Measurements from ENCODE around the gene PACRG. TPM values are rescaled to one million over a fixed set of nuclear protein-coding genes. Genes with fewer than 3 reads are reported as not detected.

PACRG gene
- total and polyA plus RNA-seq, 2 of the 8 experiments (the other 6 are each of a cell fraction or from before 2014, with no cell fraction given) = 0.44 to 0.54 TPM

DNA sequence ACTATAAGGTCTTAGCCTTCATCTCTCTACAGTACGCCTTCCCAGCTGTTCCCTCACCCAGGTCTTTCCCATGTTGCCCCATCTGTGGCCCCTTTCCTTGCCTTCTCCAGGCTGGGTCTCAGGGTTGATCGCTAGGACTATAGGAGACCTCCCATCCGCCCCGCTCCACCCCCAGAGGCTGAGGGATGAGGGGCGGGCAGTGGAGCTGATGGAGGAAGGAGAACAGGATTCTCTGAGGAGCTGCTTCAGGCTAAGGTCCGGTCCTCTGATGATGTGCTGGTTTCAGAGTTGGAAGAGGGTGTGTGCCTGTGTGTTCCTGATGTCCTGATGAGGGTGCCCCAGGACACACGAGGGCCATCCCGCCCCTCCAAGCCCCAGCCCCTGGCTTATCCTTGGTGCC lies 531.9 kb downstream of the PACRG start:
- H3K23me2 ChIP-seq (ENCODE audit: low read depth, low read length) = peaks cover 9% of the 10 kb centered on the region; the same call in 1 of the 2 replicates
- H4K20me1 ChIP-seq (replicated peaks in 1 of 2; ENCODE audit: control insufficient read depth in 1 of 2, insufficient read depth in 2 of 2, low read length in 2 of 2) = no peaks in the 10 kb centered on the region
- H3K79me1 ChIP-seq (ENCODE audit: low read depth, low read length) = no peaks in the 10 kb centered on the region
- no peak overlapping the region for H3K56ac ChIP-seq (replicated peaks; ENCODE audit: insufficient read length, low read depth, low read length)
- H3K18ac ChIP-seq (ENCODE audit: extremely low read depth, low read length) = peak overlapping the region; percentile 75
- H4K8ac ChIP-seq (ENCODE audit: extremely low read depth, insufficient read depth, low read length) = no peak overlapping the region
- H2BK120ac ChIP-seq (replicated peaks; ENCODE audit: low read depth, low read length) = peak overlapping the region; percentile 24
- CTCF ChIA-PET (ENCODE audit: partially characterized antibody) = interaction anchor here (0.6 to 1.7 kb wide), 5 partner anchors 9 to 95 kb away, joined by 3 to 7 read pairs (median 4); no protein-coding TSS in a partner anchor
- no peak for FAIRE-seq
- H2BK15ac ChIP-seq (ENCODE audit: low read length) = no peak overlapping the region
- peaks cover 3 to 21% (median 18%) of the 10 kb centered on the region in 4 experiments for H3K4me1 ChIP-seq (replicated peaks in 1 of 4; ENCODE audit: control insufficient read depth in 3 of 4, insufficient read depth in 4 of 4, low read length in 3 of 4)
- H3K79me2 ChIP-seq (ENCODE audit: control insufficient read depth in 1 of 2, insufficient read depth in 2 of 2, low read length in 2 of 2) = no peaks in the 10 kb centered on the region
- peak overlapping the region; percentile 69; the same call in 1 of the 2 replicates for H2BK12ac ChIP-seq (ENCODE audit: low read depth, low read length)
- 0 out of 2 replicates have a peak overlapping the region, but pooled peaks have one; percentile 17 for H3K27ac ChIP-seq (ENCODE audit: low read depth, low read length)
- H4K5ac ChIP-seq (ENCODE audit: insufficient read length, low read depth, low read length) = peak overlapping the region; percentile 25
- no peaks in the 10 kb centered on the region for H3K36me3 ChIP-seq (ENCODE audit: control insufficient read depth in 2 of 4, insufficient read depth in 4 of 4, low read length in 3 of 4)
- peak overlapping the region; percentile 54; the same call in 1 of the 2 replicates for H2BK5ac ChIP-seq (ENCODE audit: low read depth, low read length)
- POLR2A ChIA-PET (ENCODE audit: partially characterized antibody) = interaction anchor here (0.9 to 1.6 kb wide), 3 partner anchors 15 to 106 kb away, joined by 4 to 5 read pairs (median 5); no protein-coding TSS in a partner anchor
- no peak overlapping the region; a peak in 1 of 7 replicates for H3K9ac ChIP-seq (replicated peaks in 1 of 4; ENCODE audit: extremely low read depth in 1 of 4, low read depth in 3 of 4, low read length in 3 of 4)
- peak overlapping the region; percentile 3; the same call in 1 of the 2 replicates for H2AK5ac ChIP-seq (ENCODE audit: low read depth, low read length)
- peaks cover 7 to 14% (median 11%) of the 10 kb centered on the region in 4 experiments for H3K27me3 ChIP-seq (replicated peaks in 1 of 4; ENCODE audit: control insufficient read depth in 3 of 4, extremely low read depth in 1 of 4, insufficient read depth in 3 of 4, low read length in 3 of 4)
- DNase-seq (ENCODE audit: low read depth in 1 of 2, low spot score in 2 of 2) = no peak
- H4K91ac ChIP-seq (replicated peaks; ENCODE audit: insufficient read length, low read length) = peak overlapping the region; percentile 95
- H3K4ac ChIP-seq (replicated peaks; ENCODE audit: insufficient read length, low read depth, low read length) = peak overlapping the region; percentile 63
- H3K4me2 ChIP-seq (ENCODE audit: insufficient read depth in 1 of 2, low read depth in 2 of 2, low read length in 2 of 2) = peak overlapping the region; percentile 75 to 85
- H3K23ac ChIP-seq (ENCODE audit: insufficient read length) = no peak overlapping the region
- peak overlapping the region; percentile 91 for H2BK20ac ChIP-seq (ENCODE audit: low read length)
- no peaks in the 10 kb centered on the region for H3K9me3 ChIP-seq (ENCODE audit: insufficient read depth in 2 of 2, low read depth in 1 of 2, low read length in 1 of 2)
- H3K4me3 ChIP-seq (ENCODE audit: extremely low read depth in 1 of 4, insufficient read depth in 2 of 4, low read depth in 3 of 4, low read length in 4 of 4) = peak overlapping the region in 1 of 4 experiments; percentile 56; a peak in 4 of 8 replicates
- peak overlapping the region; percentile 12 for H3K14ac ChIP-seq (ENCODE audit: insufficient read length)
- H2AFZ ChIP-seq (ENCODE audit: low read length) = no peak overlapping the region
- WGBS, 2 experiments (ENCODE audit: extremely low coverage in 1 of 2, insufficient coverage in 1 of 2, insufficient read length in 1 of 2, insufficient replicate concordance in 2 of 2, low coverage in 1 of 2, low lambda C conversion rate in 2 of 2, missing lambda C conversion rate in 1 of 2) = 53% methylated on average over 4 of the region's 8 CpGs; no CpG with 5 or more reads in 1 of the 2 experiments
- TF ChIP-seq MAX (IDR thresholded peaks at IDR 0.05) (no peak), TAF1 (IDR thresholded peaks at IDR 0.05; ENCODE audit: low read depth, low read length) (no peak), JUN (IDR thresholded peaks at IDR 0.05; ENCODE audit: low read depth, low read length) (no peak), RBBP5 (IDR thresholded peaks at IDR 0.05; ENCODE audit: borderline replicate concordance, low read depth, low read length) (no peak)
